SU-DHL-6 (cell line): ENCODE data around the gene GJA10.

Source experiments
- H2AFZ ChIP-seq: fragments of 200-600 bp; sonication (generic); 2 replicates; pipeline ENCODE4 v1.6.1; 2014; ENCODE audit warnings: low read depth, mild to moderate bottlenecking, moderate library complexity, mixed read lengths, antibody characterized with exemption, low read length; ENCODE audit not compliant: severe bottlenecking
- H3F3A ChIP-seq: fragments of 200-600 bp; shearing (Covaris generic); 2 replicates; pipeline ENCODE4 v1.6.0; 2016; ENCODE audit warnings: antibody characterized with exemption, mild to moderate bottlenecking; ENCODE audit not compliant: insufficient read depth
- H3K27ac ChIP-seq: fragments of 200-600 bp; sonication (generic); 2 replicates; pipeline ENCODE4 v1.5.1; 2016; ENCODE audit warnings: low read depth, mild to moderate bottlenecking, low read length, moderate library complexity, mixed read lengths
- H3K27me3 ChIP-seq: fragments of 200-600 bp; sonication (generic), shearing (Covaris generic); 2 replicates; pipeline ENCODE4 v1.6.0; 2014; ENCODE audit warnings: mild to moderate bottlenecking, low read length
- H3K36me3 ChIP-seq: fragments of 200-600 bp; sonication (generic); 2 replicates; pipeline ENCODE4 v1.6.1; 2014; ENCODE audit warnings: mild to moderate bottlenecking, low read length, mixed read lengths
- H3K4me2 ChIP-seq: fragments of 300-600, 200-600 bp; shearing (Covaris generic), sonication (generic); 2 replicates; pipeline ENCODE4 v1.6.0; 2014; ENCODE audit warnings: low read length, low read depth, mild to moderate bottlenecking; ENCODE audit not compliant: poor library complexity, severe bottlenecking
- H3K4me3 ChIP-seq: fragments of 200-600 bp; sonication (generic); 2 replicates; pipeline ENCODE4 v1.5.1; 2014; ENCODE audit warnings: antibody characterized with exemption, low read length, mild to moderate bottlenecking, mixed read lengths; ENCODE audit not compliant: insufficient read depth, poor library complexity, severe bottlenecking
- H3K79me2 ChIP-seq: fragments of 200-600 bp; sonication (generic); 2 replicates; pipeline ENCODE4 v1.6.1; 2014; ENCODE audit warnings: mild to moderate bottlenecking, low read length, moderate library complexity; ENCODE audit not compliant: insufficient read depth
- H3K9ac ChIP-seq: fragments of 200-600 bp; sonication (generic); 2 replicates; pipeline ENCODE4 v1.7.0; 2014; ENCODE audit warnings: mild to moderate bottlenecking, low read length
- H3K9me2 ChIP-seq: fragments of 200-600 bp; sonication (generic); replicated peaks from 2 replicates; pipeline ENCODE4 v1.6.1; 2014; ENCODE audit warnings: low read length; ENCODE audit not compliant: insufficient read depth
- H3K9me3 ChIP-seq: fragments of 200-600 bp; sonication (generic); 2 replicates; pipeline ENCODE4 v1.6.1; 2014; ENCODE audit warnings: low read length, mixed read lengths; ENCODE audit not compliant: insufficient read depth
- H4K20me1 ChIP-seq: fragments of 200-600 bp; sonication (generic); 2 replicates; pipeline ENCODE4 v1.6.1; 2014; ENCODE audit warnings: low read depth, mild to moderate bottlenecking, antibody characterized with exemption, low read length, moderate library complexity, mixed read lengths
- EZH2phosphoT487 ChIP-seq: fragments of 200-600 bp; sonication (generic), shearing (Covaris generic); conservative IDR thresholded peaks from 2 replicates; pipeline ENCODE4 v1.6.1; 2018; ENCODE audit warnings: mild to moderate bottlenecking, antibody characterized with exemption, low read length, moderate library complexity, mixed read lengths
- TF ChIP-seq, protein P1 (sequence below): fragments of 200-600 bp; sonication (generic); IDR thresholded peaks from one replicate; pipeline ENCODE4 v1.5.1; 2017; ENCODE audit warnings: antibody characterized with exemption, mild to moderate bottlenecking, low read length, moderate library complexity; ENCODE audit not compliant: insufficient read depth, poor library complexity, severe bottlenecking

Gene GJA10

DNA sequence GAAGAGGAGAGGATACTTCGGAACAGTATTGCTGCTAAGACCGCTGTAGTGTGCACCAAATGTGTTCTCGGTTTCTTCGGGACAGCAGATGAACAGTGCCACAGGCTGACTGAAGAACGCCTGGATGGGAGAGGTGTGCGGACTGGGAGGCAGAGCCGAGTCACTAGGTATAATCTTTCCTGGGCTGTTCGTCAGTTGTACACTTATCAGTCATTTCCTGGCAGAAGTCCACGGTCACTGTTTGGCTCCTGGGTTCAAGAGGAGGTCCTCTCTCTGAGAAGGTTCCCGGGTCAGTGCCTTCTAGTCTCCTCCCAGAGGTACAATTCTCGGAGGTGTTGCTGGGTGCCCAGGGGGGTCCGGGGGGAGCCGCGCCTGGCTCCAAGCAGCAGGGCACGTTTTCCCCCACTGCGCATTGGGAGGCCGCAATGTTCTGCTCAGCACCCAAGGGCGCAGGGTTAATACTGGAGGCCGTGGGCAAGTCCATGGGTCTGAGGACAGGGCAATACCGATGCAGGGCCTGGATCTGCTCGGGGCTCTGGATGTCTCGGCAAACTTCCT is 38.1 kb downstream of the GJA10 start:
- Histone ChIP-seq H3K9ac (no peak overlapping the region), H3K4me2 (no peak overlapping the region), H3F3A (no peaks in the 10 kb centered on the region), H4K20me1 (no peaks in the 10 kb centered on the region), H3K9me2 (no peaks in the 10 kb centered on the region), H3K36me3 (no peaks in the 10 kb centered on the region), H3K27ac (no peak overlapping the region), H2AFZ (no peak overlapping the region), H3K79me2 (no peaks in the 10 kb centered on the region), H3K4me3 (no peak overlapping the region), H3K27me3 (no peaks in the 10 kb centered on the region), H3K9me3 (no peaks in the 10 kb centered on the region)
- TF ChIP-seq, protein P1, sequence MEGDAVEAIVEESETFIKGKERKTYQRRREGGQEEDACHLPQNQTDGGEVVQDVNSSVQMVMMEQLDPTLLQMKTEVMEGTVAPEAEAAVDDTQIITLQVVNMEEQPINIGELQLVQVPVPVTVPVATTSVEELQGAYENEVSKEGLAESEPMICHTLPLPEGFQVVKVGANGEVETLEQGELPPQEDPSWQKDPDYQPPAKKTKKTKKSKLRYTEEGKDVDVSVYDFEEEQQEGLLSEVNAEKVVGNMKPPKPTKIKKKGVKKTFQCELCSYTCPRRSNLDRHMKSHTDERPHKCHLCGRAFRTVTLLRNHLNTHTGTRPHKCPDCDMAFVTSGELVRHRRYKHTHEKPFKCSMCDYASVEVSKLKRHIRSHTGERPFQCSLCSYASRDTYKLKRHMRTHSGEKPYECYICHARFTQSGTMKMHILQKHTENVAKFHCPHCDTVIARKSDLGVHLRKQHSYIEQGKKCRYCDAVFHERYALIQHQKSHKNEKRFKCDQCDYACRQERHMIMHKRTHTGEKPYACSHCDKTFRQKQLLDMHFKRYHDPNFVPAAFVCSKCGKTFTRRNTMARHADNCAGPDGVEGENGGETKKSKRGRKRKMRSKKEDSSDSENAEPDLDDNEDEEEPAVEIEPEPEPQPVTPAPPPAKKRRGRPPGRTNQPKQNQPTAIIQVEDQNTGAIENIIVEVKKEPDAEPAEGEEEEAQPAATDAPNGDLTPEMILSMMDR, result no peak
- no peak for TF ChIP-seq EZH2phosphoT487

DNA sequence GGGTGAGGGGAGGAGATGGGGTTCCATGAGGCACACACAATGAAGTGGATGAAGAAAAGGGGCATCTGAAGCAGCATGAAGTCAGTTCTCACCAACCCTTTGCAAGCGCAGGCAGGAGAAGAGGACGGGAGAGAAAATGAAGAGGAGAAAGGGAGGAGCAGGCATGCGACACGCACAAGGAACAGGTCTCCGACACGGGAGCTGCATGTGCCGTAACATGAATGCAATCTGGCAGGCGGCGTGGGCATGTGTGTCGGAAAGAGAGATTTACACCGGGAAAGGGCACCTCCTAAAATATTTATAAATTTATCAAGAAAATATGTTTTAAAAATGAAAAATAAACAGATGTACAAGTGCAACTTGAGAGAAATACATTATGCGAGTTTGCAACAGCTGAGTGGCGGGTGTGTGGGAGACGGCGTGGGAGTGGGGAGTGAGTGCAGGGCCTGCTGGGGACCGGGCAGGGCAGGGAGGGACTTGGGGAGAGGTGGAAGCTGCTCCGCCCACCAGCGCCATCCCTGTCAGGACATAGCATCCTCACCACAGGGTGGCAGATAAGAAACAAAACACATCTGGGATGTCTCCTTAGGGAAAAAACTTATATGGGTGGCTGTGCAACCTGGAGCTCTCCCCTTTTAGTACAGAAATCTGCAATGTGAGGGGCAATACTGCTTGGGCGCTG is 40.6 kb downstream of the GJA10 start:
- H3F3A ChIP-seq, result no peaks in the 10 kb centered on the region
- H3K27ac ChIP-seq, result no peak overlapping the region
- H4K20me1 ChIP-seq, result no peaks in the 10 kb centered on the region
- H3K9me2 ChIP-seq, result no peaks in the 10 kb centered on the region
- H3K36me3 ChIP-seq, result no peaks in the 10 kb centered on the region
- TF ChIP-seq, protein P1, result no peak
- no peak for TF ChIP-seq EZH2phosphoT487
- no peak overlapping the region for H3K4me2 ChIP-seq
- H3K4me3 ChIP-seq, result no peak overlapping the region
- H3K9me3 ChIP-seq, result no peaks in the 10 kb centered on the region
- no peaks in the 10 kb centered on the region for H3K27me3 ChIP-seq
- no peaks in the 10 kb centered on the region for H3K79me2 ChIP-seq
- H3K9ac ChIP-seq, result no peak overlapping the region
- no peak overlapping the region for H2AFZ ChIP-seq

DNA sequence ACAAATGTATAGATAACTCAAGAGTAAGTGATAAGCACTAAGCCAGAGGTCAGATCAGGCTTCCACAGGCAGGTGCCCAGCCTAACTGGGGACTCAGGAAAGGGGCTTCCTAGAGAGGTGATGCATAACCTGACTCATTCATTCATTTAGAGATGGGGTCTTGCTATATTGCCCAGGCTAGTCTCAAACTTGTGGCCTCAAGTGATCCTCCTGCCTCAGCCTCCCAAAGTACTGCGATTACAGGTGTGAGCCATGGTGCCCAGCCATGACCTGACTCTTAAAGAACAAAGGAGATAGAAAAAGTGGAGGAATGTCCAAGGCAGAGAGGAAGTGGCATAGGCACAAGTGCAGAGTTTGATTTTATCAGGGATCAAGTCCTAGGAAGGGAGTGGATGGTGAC is 41.9 kb downstream of the GJA10 start:
- Histone ChIP-seq H2AFZ (no peak overlapping the region), H3K27me3 (no peaks in the 10 kb centered on the region), H3K9me3 (no peaks in the 10 kb centered on the region), H3K27ac (no peak overlapping the region), H3F3A (no peaks in the 10 kb centered on the region), H3K4me2 (no peak overlapping the region), H4K20me1 (no peaks in the 10 kb centered on the region), H3K9me2 (no peaks in the 10 kb centered on the region), H3K9ac (no peak overlapping the region), H3K36me3 (no peaks in the 10 kb centered on the region), H3K4me3 (no peak overlapping the region), H3K79me2 (no peaks in the 10 kb centered on the region)
- no peak for TF ChIP-seq EZH2phosphoT487
- TF ChIP-seq, protein P1, result no peak
